COLO829 (cell line): ENCODE measurements around the gene RHD.
"Not testable (repeated sequence)": the region's sequence is repeated elsewhere in the genome, so short reads cannot be mapped to it uniquely, and the experiment has no call there.

Experiments used
- DNase-seq: peaks from one replicate; pipeline ENCODE4 v3.0.0; 2012; ENCODE audit warnings: low spot score

Gene RHD

GRCh38 chr1:25257196-25257595, 15.1 kb upstream of the RHD start:
- no peak for DNase-seq

DNA sequence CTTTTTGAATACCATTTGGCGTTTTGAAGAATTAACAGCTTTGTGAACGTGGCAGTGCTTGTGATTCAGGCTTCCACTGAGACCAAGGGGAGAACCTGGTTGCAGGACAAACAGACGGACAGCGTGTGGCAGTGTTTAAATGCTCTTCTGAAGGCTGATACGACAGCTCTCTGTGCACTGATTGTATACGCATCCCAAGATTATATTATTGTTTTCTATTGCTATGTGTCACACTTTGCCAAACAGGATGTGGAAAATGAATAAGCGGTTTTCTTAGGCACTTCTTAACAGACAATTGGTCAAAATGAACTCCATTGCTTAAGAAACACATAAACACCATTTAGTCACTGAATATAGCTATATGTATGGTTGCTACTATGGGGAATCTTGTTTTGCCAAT, 12.5 kb upstream of the RHD start:
- DNase-seq = not testable (repeated sequence)

DNA sequence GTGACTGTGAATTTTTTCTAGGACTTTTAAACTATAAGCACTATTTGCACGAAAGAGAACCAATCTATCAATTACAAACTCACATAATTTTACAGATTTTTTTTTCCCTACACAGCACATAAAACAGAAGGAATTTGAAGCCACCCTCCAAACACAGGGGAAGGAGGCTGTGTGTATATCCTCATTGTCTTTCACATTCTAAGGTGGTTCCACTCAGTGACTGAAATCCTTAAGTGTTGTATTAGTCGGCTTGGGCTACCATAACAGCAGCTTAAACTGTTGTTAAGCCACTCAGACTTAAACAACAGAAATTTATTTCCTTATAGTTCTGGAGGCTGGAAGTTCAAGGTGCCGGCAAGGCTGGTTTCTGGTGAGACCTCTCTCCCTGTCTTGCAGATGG, 12.0 kb upstream of the RHD start:
- not testable (repeated sequence) for DNase-seq

GRCh38 chr1:25266554-25267287, 5.6 kb upstream of the RHD start:
- DNase-seq = not testable (repeated sequence)

DNA sequence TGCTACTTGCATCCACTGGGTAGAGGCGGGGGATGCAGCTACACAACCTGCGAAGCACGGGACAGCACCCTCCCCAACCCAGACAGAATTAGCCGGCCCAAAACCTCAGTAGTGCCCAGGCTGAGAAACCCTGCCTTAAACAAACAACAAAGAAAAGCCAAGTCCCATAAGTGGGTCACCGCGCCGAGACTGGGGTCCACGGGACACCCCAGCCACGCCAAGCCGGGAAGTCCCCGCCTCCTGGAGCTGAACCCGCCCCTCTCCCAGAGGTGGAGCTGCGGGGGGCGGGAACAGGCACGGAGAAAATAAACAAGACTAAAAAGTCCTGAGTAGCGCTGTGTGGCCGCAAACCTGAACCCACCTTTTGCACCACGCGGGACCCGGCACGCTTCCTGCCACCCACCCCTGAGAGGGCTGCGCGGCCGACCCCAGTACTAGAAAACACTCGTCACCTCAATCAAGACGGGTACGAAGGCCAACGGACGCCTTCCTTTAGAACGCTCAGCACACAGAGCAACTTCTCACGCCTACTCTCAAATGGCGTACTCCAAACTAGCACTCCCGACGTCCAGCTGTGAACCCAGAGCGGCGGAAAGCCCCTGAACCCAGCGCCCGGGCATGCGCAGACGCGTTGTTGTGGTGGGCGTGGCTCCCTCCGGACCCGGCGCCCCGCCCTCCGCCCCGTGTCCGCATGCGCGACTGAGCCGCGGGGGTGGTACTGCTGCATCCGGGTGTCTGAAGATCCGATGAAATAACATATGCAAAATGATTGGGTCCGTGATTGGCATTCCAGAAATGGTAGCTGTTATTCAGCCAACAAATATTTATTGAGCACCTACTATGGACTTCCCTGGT, 4.8 kb upstream of the RHD start:
- DNase-seq = not testable (repeated sequence)

DNA sequence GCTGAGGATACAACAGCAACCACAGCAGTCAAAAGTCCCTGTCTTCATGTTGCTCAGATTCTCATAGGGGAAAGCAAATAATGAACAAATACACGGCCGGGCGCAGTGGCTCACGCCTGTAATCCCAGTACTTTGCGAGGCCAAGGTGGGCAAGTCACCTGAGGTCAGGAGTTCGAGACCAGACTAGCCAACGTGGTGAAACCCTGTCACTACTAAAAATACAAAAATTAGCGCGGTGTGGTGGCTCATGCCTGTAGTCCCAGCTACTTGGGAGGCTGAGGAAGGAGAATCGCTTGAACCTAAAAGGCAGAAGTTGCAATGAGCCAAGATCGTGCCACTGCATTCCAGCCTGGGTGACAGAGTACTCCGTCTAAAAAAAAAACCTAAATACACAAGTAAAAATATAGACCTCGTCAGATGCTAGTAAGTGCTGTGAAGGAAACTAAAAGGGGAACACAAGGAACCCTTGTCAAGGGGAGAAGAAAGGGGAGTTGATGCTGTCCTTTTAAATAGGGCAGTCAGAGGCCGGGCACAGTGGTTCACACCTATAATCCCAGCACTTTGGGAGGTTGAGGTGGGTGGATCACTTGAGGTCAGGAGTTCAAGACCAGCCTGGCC, 4.1 kb upstream of the RHD start:
- DNase-seq = not testable (repeated sequence)

GRCh38 chr1:25275648-25276047, 3.3 kb downstream of the RHD start:
- DNase-seq = not testable (repeated sequence)

- not testable (repeated sequence) for DNase-seq
Observed at GRCh38 chr1:25277295-25277694, 5.0 kb downstream of the RHD start.

DNA sequence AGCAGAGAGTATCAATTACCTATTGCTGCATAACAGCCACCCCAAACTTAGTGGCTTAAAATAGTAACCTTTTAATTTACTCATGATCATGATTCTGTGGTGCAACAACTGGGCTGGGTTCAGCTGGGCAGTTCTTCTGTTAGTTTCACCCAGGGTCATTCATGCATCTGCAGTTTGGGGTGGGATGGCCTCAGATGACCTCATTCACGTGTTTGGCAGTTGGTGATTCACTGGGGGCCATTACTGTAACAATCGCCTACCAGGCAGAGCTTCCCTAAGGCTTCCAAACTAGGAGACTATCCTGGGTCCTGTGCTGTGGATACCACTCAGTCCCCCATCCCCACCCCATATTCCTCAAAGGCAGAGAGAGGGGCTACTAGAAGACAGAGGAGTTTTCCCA, 6.0 kb downstream of the RHD start:
- DNase-seq = not testable (repeated sequence)

- not testable (repeated sequence) for DNase-seq
Observed at GRCh38 chr1:25278790-25279189, 6.5 kb downstream of the RHD start.

GRCh38 chr1:25279693-25280111, 7.4 kb downstream of the RHD start:
- not testable (repeated sequence) for DNase-seq

DNA sequence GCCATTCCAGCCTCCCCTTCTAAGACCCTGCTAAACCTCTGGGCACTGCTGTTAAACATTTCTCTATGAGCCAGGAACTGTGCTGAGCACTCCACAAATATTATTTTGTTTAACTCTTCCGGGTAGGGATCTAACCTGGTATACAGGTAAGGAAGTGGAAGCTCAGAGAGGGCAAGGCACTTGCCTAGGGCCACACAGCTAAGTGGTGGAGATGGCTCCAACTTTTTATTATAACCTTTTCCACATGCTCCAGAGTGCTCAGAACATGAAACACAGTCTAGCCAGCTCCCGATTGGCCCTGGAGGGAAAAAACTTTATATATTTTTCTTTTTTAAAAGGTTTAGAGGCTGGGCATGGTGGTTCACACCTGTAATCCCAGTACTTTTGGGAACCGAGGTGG, 13.6 kb downstream of the RHD start:
- not testable (repeated sequence) for DNase-seq

- not testable (repeated sequence) for DNase-seq
Observed at GRCh38 chr1:25287164-25287563, 14.9 kb downstream of the RHD start.

- not testable (repeated sequence) for DNase-seq
Observed at GRCh38 chr1:25288573-25289101, 16.3 kb downstream of the RHD start.

DNA sequence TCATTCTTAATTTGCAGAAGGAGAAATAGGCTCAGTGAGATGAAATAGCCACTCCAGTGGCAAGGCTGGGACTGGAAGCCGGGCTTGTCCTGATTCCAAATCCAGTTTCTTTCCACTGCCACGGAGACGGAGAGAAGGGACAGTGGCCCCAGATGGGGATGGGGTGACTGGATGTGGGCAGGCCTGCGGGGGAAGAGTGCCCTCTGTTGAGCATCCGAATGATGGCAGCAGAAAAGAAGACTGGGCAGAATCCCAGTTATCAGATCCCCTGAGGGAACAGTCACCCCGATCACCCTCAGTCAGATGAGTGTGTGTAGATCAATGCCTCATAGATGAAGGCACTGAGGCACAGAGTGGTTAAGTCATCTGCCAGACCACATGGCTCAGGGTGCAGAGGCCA, 17.7 kb downstream of the RHD start:
- DNase-seq = not testable (repeated sequence)

DNA sequence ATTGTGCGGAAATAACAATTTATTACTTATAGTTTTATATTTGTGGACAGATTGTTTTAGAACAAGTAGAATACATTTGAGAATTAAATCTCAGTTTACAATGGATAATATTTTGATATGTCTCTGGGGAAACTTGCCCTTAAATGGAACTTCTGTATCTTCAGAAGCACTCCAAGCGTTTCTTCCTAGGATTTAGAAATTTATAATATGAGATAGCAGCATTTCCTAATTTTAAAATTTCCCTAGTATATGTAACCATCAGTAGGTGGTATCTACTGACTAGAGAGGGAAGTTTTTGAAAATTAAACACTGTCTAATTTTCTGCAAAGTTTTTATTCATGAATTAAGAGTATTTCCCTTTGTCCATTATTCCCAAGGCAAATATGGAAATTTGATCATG, 21.1 kb downstream of the RHD start:
- not testable (repeated sequence) for DNase-seq

- not testable (repeated sequence) for DNase-seq
Observed at GRCh38 chr1:25294889-25295826, 22.8 kb downstream of the RHD start.

DNA sequence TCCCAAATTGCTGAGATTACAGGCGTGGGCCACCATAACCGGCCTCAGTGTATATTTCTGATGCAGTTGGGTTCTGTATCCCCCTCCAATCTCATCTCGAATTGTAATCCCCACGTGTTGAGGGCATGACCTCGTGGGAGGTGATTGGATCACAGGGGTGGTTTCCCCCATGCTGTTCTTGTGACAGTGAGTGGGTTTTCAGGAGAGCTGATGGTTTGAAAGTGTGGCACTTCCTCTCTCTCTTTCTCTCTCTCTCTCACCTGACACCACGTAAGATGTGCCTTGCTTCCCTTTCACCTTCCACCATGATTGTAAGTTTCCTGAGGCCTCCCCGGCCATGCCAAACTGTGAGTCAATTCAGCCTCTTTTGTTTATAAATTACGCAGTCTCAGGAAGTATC, 24.2 kb downstream of the RHD start:
- DNase-seq = not testable (repeated sequence)

DNA sequence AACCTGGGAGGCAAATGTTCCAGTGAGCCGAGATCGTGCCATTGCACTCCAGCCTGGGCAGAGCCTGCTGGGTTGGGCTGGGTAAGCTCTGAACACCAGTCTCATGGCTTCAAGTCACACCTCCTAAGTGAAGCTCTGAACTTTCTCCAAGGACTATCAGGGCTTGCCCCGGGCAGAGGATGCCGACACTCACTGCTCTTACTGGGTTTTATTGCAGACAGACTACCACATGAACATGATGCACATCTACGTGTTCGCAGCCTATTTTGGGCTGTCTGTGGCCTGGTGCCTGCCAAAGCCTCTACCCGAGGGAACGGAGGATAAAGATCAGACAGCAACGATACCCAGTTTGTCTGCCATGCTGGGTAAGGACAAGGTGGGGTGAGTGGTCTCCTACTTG, 28.4 kb downstream of the RHD start:
- not testable (repeated sequence) for DNase-seq

DNA sequence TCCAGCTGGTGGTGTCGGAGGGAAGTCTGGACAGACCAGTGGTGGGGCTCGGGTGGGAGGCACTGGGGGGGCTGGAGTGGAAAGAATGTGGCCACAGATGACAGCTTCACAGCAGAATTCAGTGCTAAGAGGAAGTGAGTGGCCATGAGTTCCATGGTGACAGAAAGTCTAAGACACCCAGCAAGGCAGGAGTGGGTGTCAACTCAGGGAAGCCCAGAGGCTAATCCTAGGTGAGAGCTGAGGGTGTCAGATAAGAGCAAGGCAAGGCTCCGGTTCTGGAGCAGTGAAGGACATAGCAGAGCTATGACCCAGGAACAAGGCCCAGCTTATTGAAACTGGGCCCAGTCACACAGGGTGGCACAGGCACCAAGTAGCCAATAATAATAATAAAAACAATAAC, 30.0 kb downstream of the RHD start:
- not testable (repeated sequence) for DNase-seq

GRCh38 chr1:25304936-25305335, 32.6 kb downstream of the RHD start:
- not testable (repeated sequence) for DNase-seq
